HCT116 (cell line): ENCODE measurements around the gene UBTF.

ENCODE experiments used
- CBX3 ChIP-seq: IDR thresholded peaks from 2 replicates; pipeline ENCODE4 v1.6.1; 2012; ENCODE audit warnings: low read depth
- ELF1 ChIP-seq: IDR thresholded peaks from 2 replicates; pipeline ENCODE4 v1.6.1; 2012; ENCODE audit warnings: low read depth, borderline replicate concordance
- EZH2 ChIP-seq: fragments of 200-600 bp; sonication (generic); IDR thresholded peaks from 2 replicates; pipeline ENCODE4 v1.6.1; 2017; ENCODE audit warnings: antibody characterized with exemption, mixed run types
- JUND ChIP-seq: IDR thresholded peaks from 2 replicates; pipeline ENCODE4 v1.6.1; 2012
- POLR2A ChIP-seq: IDR thresholded peaks from 2 replicates; pipeline ENCODE4 v1.7.0; 2011; ENCODE audit warnings: borderline replicate concordance; ENCODE audit not compliant: insufficient read depth, insufficient read length; ENCODE audit errors: extremely low read depth
- SRF ChIP-seq: IDR thresholded peaks from 2 replicates; pipeline ENCODE4 v1.6.1; 2012; ENCODE audit warnings: low read depth
- TCF7L2 ChIP-seq: IDR thresholded peaks from 2 replicates; pipeline ENCODE4 v1.7.0; 2011; ENCODE audit warnings: borderline replicate concordance, inconsistent platforms; ENCODE audit not compliant: insufficient read depth, insufficient read length; ENCODE audit errors: extremely low read depth
- ZBTB33 ChIP-seq: IDR thresholded peaks from 2 replicates; pipeline ENCODE4 v1.6.1; 2011; ENCODE audit warnings: mild to moderate bottlenecking, low read length, moderate library complexity; ENCODE audit not compliant: insufficient replicate concordance; ENCODE audit errors: extremely low read depth
- TF ChIP-seq, protein P1 (sequence below), 3 experiments: fragments of 200-600 bp in 1 of 3; sonication (generic) in 1 of 3; IDR thresholded peaks in 2 of 3; conservative IDR thresholded peaks in 1 of 3; 2 replicates each; pipeline ENCODE4 v1.5.1; 2012 to 2017; ENCODE audit warnings: low read depth in 2 of 3, low read length in 2 of 3, antibody characterized with exemption in 1 of 3, borderline replicate concordance in 1 of 3, control low read depth in 1 of 3, mild to moderate bottlenecking in 1 of 3, mixed read lengths in 1 of 3, mixed run types in 1 of 3, moderate library complexity in 1 of 3; ENCODE audit not compliant: insufficient read depth in 1 of 3
- TF ChIP-seq, protein P2 (sequence below): IDR thresholded peaks from 2 replicates; pipeline ENCODE4 v1.6.1; 2012

GRCh38 chr17:44207319-44207718 lies 12.2 kb downstream of the UBTF start:
- TF ChIP-seq, protein P1, sequence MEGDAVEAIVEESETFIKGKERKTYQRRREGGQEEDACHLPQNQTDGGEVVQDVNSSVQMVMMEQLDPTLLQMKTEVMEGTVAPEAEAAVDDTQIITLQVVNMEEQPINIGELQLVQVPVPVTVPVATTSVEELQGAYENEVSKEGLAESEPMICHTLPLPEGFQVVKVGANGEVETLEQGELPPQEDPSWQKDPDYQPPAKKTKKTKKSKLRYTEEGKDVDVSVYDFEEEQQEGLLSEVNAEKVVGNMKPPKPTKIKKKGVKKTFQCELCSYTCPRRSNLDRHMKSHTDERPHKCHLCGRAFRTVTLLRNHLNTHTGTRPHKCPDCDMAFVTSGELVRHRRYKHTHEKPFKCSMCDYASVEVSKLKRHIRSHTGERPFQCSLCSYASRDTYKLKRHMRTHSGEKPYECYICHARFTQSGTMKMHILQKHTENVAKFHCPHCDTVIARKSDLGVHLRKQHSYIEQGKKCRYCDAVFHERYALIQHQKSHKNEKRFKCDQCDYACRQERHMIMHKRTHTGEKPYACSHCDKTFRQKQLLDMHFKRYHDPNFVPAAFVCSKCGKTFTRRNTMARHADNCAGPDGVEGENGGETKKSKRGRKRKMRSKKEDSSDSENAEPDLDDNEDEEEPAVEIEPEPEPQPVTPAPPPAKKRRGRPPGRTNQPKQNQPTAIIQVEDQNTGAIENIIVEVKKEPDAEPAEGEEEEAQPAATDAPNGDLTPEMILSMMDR (IDR thresholded peaks at IDR 0.05 in 2 of 3, conservative IDR thresholded peaks at IDR 0.05 in 1 of 3; ENCODE audit: borderline replicate concordance in 1 of 3, insufficient read depth in 1 of 3, low read depth in 2 of 3, low read length in 2 of 3), result no peak
- no peak for TF ChIP-seq POLR2A
- TF ChIP-seq TCF7L2, result no peak
- TF ChIP-seq ELF1, result no peak
- no peak for TF ChIP-seq EZH2
- no peak for TF ChIP-seq ZBTB33
- TF ChIP-seq, protein P2, sequence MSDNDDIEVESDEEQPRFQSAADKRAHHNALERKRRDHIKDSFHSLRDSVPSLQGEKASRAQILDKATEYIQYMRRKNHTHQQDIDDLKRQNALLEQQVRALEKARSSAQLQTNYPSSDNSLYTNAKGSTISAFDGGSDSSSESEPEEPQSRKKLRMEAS, result no peak
- no peak for TF ChIP-seq SRF
- no peak for TF ChIP-seq JUND
- no peak for TF ChIP-seq CBX3
